HG02885 (cell line): ENCODE results near the gene CLCNKB.
"Not testable (repeated sequence)": the region's sequence is repeated elsewhere in the genome, so short reads cannot be mapped to it uniquely, and the experiment has no call there.

Source experiments
- ATAC-seq: cut with Tn5 transposase; IDR thresholded peaks from one replicate; pipeline ENCODE4 v1.9.1; 2021; ENCODE audit warnings: mild to moderate bottlenecking; ENCODE audit not compliant: unreplicated experiment, poor library complexity

Gene CLCNKB

DNA sequence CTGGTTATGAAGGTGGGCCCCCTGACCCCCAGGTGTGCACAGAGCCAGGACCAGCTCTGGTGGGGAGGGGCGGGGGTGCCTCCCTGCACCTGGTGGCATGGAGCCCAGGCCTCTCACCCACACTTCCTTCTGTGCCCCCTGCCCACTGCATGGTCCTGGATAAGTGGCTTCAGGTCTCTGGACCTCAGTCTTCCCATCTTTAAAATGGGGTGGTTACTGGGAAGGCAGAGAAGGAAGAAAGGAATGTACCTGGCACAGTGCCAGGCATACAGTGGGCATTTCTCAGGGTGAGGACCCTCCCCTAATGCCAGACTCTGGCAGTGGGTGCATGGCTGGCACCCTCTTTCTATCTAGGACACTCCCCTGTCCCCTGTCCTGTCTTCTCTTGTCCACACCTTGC lies 14.3 kb upstream of the CLCNKB start:
- ATAC-seq = no peak

- no peak for ATAC-seq
Observed at GRCh38 chr1:16031551-16031950, 12.0 kb upstream of the CLCNKB start.

DNA sequence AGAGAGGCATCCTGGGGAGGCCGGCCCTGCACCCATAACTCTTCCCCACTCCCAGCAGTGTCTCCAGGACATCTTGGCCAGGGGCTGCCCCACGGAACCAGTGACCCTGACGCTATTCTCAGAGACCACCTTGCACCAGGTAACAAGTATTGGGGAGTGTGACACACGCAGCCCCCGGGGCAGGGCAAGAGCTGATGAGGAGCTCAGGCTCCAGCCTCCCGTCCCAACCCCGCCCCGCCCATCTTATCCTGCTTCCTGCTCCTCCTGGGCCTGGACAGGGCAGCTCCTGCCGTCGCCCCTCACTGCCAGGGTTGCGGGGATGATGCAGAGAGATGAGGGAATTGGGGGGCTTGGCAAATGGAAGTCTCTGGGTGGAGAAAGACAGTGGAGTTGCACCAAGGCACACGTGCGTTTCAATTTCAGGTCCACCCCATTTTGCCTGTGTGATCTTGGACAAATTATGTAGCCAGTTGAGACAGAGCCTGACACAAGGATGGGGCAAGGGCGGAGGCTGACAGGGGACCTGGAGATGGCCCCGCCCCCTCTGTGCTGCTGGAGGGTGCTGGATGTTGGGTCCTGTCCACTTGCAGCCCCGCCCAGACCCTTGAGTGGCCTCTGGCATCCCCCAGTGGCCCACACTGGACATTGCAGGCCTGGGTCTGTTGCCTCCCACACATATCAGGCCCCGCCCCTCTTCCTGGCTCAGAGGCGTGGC lies 11.0 kb upstream of the CLCNKB start:
- ATAC-seq = peak; percentile 60

DNA sequence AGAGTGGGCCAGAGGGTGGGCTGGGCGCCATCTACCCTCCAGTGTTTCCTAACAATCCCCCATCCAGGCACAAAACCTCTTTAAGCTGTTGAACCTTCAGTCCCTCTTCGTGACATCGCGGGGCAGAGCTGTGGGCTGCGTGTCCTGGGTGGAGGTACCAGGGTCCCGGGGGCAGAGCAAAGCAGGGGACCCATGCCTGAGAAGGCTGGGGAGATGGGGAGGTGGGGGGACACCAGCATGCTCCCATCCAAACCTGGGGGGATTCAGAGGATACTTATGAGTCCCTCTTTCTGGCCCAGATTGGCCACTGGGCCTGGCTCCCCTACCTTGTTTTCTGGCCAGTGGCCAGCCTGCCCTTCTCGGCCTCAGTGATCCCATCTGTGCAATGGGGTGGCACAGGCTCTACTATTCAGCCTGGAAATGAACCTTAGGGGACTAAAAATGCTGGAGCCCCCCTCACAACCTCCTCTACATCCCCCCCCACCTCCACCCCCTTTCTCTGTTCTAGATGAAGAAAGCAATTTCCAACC lies 10.4 kb upstream of the CLCNKB start:
- not testable (repeated sequence) for ATAC-seq

DNA sequence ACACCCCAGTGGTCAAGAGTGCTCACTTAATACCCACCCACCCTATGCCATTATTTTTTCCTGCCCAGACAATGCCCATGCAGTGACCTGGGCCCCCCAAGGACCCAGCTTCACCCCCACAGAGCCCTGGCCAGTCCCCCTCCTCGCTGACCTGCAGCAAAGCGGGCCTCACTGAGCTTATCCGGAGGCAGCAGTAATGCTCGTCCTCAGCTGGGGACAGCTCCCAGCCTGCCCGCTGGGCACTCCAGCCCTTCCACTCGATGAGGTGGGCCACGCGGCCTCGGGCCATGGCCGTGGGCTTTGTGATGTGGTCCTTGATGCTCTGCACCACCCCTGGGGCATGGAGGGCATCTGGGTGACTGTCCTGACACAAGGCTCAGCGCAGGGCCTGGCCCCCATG lies 7.1 kb upstream of the CLCNKB start:
- not testable (repeated sequence) for ATAC-seq

DNA sequence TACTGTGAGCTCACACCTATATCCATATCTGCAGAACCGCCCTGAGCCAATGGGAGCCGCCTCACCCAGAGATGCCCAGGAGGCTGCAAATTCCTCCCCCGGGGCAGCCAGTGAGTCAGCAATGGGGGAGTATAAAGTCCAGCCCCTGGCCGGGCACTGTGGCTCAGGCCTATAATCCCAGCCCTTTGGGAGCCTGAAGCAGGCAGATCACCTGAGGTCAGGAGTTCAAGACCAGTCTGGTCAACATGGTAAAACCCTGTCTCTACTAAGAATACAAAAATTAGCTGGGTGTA lies 5.0 kb upstream of the CLCNKB start:
- no peak for ATAC-seq

DNA sequence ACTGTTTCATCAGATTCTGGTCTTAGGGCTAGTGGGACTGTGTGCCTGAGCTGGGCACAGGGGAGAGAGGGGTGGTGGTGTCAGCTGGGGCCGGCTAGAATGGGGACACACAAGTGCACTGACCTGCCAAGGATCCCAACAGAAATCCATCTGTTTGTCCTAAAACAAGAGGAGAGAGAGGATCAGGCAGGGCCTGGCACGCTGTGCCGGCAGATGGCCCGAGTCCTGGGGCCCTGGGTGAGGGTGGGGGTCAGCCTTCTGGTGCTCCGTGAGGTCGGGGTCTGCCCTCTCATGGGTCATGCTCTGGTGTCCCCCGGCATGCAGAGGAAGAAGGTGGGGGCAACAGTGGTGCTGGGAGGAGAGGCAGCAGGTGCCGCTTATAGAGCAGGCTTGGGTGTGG lies 3.7 kb upstream of the CLCNKB start:
- not testable (repeated sequence) for ATAC-seq

GRCh38 chr1:16041200-16041599 lies 2.4 kb upstream of the CLCNKB start:
- no peak for ATAC-seq

DNA sequence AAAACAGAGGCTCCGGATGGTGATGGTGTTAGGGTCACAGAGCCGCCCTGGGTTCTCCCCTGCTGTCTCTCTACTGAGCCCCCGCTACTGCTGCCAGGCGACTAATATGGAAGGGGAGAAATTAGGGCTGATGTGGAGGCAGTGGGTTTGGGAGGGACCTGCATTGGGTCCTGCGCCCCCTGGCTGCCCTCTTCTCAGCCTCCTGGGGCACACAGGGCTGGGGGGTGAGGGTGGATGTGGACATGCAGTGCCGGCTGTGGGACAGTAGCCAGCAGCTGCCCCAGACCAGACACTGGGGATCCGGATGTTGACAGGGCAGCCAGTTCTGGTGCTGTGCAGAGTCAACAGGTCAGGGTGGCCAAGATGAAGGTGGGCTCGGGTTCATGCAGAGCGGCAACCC lies 1.5 kb upstream of the CLCNKB start:
- no peak for ATAC-seq

GRCh38 chr1:16042654-16043053 lies 928 bp upstream of the CLCNKB start:
- not testable (repeated sequence) for ATAC-seq

DNA sequence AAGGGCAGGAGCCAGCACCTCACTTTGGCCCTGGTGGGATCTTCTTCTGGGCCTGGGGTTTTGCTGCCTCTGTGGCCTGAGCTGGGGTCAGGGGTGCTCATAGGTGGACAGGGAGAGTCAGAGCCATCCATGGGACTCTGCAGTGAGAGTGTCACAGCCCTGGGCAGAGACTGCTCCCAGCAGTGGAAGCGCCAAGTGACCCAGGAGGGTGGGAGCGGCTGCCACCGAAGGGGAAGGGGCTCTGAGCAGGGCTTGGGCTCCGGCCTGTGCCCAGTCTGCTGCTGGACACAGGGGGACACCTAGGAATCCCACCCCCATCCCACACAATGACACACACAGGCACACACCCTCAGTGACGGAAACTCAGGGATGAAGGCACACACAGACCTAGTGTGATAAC lies 368 bp downstream of the CLCNKB start:
- no peak for ATAC-seq

DNA sequence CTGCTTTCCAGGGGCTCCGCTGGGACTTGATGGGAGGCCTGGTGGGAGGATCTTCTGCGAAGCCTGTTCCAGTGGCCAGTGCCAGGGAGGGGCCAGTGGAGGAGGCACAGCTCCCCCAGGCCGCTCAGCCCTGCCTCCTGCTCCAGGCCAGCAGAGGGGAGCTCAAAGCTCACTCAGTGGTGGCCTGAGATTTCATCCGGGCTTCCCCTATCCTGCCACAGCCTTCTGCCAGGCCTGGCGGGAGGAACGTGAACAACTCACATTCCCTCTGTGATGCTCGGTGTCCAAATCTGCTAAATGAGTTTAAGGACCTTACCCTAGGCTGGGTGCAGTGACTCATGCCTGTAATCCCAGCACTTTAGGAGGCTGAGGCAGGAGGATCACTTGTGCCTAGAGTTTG lies 3.3 kb downstream of the CLCNKB start:
- no peak for ATAC-seq

DNA sequence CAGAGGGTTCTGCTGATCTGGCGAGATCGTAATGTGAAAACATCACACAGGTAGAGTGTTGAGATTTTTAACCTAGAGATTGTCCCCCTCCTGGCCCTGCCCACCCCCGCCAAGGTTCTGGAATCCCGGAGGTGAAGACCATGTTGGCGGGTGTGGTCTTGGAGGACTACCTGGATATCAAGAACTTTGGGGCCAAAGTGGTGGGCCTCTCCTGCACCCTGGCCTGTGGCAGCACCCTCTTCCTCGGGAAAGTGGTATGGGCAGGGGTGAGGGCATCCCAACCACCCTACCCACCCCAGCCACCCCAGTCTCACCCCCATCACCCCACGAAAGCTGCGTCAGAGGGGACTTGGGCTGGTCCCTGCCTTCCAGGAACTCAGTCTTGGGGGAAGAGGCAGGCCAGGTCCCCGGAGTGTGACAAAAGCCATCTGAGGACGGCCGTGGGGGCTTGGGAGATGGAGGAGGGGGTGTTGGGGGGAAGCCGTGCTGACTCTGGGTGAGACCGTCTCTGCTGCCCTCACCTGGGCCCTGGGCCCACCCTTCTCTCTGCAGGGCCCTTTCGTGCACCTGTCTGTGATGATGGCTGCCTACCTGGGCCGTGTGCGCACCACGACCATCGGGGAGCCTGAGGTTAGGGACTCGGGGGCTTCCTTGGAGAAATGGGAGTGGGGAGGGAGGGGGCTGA lies 4.4 kb downstream of the CLCNKB start:
- ATAC-seq = no peak

GRCh38 chr1:16048573-16049189 lies 5.1 kb downstream of the CLCNKB start:
- ATAC-seq = no peak

- no peak for ATAC-seq
Observed at GRCh38 chr1:16050328-16050727, 6.7 kb downstream of the CLCNKB start.

DNA sequence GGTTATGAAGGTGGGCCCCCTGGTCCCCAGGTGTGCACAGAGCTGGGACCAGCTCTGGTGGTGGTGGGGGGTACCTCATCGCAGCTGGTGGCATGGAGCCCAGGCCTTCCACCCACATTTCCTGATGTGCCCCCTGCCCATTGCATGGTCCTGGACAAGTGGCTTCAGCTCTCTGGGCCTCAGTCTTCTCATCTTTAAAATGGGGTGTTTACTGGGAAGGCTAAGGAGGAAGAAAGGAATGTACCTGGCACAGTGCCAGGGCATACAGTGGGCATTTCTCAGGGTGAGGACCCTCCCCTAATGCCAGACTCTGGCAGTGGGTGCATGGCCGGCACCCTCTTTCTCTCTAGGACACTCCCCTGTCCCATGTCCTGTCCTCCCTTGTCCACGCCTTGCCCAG lies 7.5 kb downstream of the CLCNKB start:
- no peak for ATAC-seq

GRCh38 chr1:16051949-16052348 lies 8.4 kb downstream of the CLCNKB start:
- not testable (repeated sequence) for ATAC-seq

DNA sequence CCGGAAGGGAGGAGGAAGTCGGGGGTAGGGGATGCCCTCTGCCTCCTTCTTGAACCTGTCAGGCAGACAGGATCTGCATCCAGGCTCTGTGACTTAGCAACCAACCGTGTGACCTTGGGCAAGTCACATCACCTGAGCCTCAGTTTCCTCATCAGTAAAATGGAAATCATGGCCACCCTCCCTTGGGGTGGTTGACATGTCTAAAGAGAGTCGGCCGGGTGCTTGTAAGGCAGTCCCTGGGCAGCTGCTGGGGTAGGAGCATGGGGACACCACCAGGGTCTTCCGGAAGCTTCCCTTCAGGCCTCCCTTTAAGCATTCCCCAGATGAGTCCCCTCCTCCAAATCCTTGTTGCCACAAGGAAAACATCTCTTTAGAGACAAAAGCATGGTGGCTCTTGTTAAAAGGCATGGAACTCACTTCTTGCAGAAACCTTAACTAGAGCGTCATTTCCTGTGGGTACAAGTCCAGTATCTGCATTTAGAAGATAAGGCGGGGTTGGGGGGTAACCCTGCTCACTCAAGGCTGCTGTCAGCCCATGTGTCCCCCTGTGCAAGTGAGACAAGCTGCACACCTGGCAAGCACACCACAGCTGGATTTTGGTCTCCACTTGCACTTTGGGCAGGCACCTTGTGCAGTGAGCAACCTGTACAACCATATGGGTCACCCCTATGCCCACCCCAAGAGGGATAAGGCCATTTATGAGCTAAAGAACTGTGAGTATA lies 10.4 kb downstream of the CLCNKB start:
- no peak for ATAC-seq

- no peak for ATAC-seq
Observed at GRCh38 chr1:16054598-16055540, 11.3 kb downstream of the CLCNKB start.
